GM10266 (cell line): ENCODE results near the gene JARID2.

ENCODE experiments used
- DNase-seq: peaks from one replicate; pipeline ENCODE4 v3.0.0; 2012; ENCODE audit errors: extremely low spot score
- TF ChIP-seq, protein P1 (sequence below): IDR thresholded peaks from 2 replicates; pipeline ENCODE4 v1.5.1; 2012; ENCODE audit warnings: mild to moderate bottlenecking, low read depth; ENCODE audit not compliant: control insufficient read depth, insufficient read depth; ENCODE audit errors: missing control alignments

Gene JARID2

GRCh38 chr6:15336900-15337560, 91.2 kb downstream of the JARID2 start:
- no peak for DNase-seq
- TF ChIP-seq, protein P1, sequence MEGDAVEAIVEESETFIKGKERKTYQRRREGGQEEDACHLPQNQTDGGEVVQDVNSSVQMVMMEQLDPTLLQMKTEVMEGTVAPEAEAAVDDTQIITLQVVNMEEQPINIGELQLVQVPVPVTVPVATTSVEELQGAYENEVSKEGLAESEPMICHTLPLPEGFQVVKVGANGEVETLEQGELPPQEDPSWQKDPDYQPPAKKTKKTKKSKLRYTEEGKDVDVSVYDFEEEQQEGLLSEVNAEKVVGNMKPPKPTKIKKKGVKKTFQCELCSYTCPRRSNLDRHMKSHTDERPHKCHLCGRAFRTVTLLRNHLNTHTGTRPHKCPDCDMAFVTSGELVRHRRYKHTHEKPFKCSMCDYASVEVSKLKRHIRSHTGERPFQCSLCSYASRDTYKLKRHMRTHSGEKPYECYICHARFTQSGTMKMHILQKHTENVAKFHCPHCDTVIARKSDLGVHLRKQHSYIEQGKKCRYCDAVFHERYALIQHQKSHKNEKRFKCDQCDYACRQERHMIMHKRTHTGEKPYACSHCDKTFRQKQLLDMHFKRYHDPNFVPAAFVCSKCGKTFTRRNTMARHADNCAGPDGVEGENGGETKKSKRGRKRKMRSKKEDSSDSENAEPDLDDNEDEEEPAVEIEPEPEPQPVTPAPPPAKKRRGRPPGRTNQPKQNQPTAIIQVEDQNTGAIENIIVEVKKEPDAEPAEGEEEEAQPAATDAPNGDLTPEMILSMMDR: no peak

DNA sequence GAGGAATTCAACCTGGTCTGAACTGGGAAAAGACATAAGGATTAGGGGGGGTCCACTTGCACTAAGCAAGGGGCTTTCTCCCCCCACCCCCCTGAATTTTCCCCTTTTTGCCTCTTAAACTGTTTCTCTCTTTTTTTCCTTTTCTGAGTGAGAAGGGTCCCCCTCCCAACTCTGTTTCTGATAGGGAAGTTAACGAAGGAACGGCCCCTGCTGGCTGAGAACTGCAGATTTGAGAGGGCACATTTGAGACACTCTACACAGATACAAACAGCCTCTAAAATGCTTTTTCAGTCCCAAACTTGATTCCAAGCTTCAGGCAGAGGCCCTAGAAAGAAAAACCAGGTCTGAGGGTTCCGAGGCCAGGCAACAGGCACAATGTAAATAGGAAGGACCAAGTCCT, 91.7 kb downstream of the JARID2 start:
- DNase-seq: no peak
- TF ChIP-seq, protein P1: no peak

- TF ChIP-seq, protein P1: no peak
Observed at GRCh38 chr6:15338476-15338875, 92.6 kb downstream of the JARID2 start.

DNA sequence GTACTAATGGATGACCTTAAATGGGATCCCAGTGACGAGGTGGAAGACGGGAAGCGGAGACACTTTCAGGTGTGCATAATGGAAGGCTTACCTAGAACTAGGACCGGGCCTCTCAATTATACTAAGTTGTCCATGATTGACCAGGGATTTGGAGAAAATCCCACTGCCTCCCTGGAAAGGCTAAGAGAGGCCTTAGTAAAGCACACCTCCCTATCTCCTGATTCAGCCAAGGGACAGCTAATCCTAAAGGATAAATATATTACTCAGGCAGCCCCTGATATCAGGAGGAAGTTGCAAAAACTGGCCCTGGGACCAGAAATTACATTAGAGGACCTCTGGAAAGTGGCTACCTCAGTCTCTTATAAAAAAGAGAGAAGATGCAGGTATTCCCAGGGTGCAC, 93.2 kb downstream of the JARID2 start:
- DNase-seq: no peak
- TF ChIP-seq, protein P1: no peak

More at GRCh38 chr6:15338476-15338875, 92.6 kb downstream of the JARID2 start:
- no peak for DNase-seq

DNA sequence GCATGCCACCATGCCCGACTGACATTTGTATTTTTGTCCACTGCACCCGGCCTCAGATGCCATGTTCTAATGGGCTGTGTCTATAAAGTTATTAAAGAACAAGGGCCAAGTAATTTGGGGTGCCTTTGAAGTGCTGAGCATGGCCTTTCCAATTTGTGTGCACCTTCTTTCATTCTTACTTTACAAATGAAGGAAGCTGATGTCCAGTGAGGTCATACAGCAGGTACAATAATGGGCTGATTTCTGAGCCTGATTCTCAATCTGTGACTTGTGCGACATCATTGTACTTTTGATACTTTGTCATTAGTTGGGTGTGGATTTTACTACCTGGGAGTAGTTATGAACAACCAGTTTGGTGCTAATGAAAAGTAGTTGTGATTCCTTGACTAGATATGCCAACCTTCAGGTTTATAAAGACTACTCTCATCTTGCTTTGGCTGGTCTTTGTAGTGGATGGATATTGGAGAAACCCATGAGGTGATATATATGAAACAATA, 94.3 kb downstream of the JARID2 start:
- TF ChIP-seq, protein P1: no peak

GRCh38 chr6:15340775-15341174, 94.9 kb downstream of the JARID2 start:
- no peak for DNase-seq
- TF ChIP-seq, protein P1: no peak

More for the DNA sequence above, 94.3 kb downstream of the JARID2 start:
- DNase-seq: no peak

DNA sequence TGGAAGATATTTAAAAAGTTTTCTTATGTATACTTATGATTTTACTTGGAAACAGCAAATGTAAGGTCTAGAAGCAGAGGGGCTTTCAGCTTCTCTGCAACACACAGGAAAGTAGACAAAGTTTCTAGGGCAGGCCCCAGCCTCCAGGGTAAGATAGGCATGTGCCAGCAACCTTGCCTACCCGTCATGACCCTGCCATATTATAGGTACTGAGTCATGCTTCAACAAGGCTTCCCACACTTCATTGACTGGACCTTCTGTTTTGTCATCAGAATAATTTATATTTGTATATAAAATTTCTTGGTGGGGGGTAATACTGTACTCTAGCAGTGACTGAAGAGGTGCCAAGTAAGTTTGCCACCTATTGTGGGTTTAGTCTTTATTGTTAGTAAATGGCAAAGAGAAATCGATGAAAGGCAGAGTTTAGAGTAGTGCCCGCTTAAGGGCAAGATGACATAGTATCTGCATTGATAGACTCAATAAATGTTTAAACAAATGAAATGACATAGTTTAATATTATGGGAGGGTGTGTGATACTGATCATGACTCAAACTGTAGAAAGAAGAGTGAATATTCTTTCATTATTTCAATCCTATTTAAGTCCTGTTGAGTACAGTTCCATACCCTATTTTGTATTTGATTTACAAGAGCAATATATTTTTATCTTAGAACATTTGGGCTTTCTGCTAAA, 95.6 kb downstream of the JARID2 start:
- no peak for DNase-seq
- TF ChIP-seq, protein P1: no peak
